ENCODE measurements around the gene FKBP5.
"Not testable (repeated sequence)": the region's sequence is repeated elsewhere in the genome, so short reads cannot be mapped to it uniquely, and the experiment has no call there.

The FKBP5 gene

GRCh38 chr6:35713006-35713767 lies 24.5 kb upstream of the FKBP5 start:
- no peak overlapping the region for H3K27ac ChIP-seq (ENCODE audit: low read depth in 2 of 2, low read length in 2 of 2)
- no peak overlapping the region for H3K4me3 ChIP-seq (ENCODE audit: low read length in 2 of 2)
- no peaks in the 10 kb centered on the region for H3K27me3 ChIP-seq (ENCODE audit: control insufficient read depth in 2 of 2, insufficient read depth in 2 of 2, low read length in 2 of 2)
- H3K9ac ChIP-seq (ENCODE audit: low read depth in 1 of 2, low read length in 2 of 2) = no peak overlapping the region
- H3K36me3 ChIP-seq (ENCODE audit: control insufficient read depth in 2 of 2, insufficient read depth in 2 of 2, low read length in 2 of 2) = peaks cover 0 to 2% of the 10 kb centered on the region in 2 donors
- H3K4me1 ChIP-seq (ENCODE audit: control insufficient read depth in 2 of 2, insufficient read depth in 2 of 2, low read length in 2 of 2) = no peaks in the 10 kb centered on the region
- no peaks in the 10 kb centered on the region for H3K9me3 ChIP-seq (ENCODE audit: control insufficient read depth in 2 of 2, low read length in 2 of 2)

- Histone ChIP-seq H3K9ac (ENCODE audit: low read depth in 1 of 2, low read length in 2 of 2) (no peak overlapping the region), H3K9me3 (ENCODE audit: control insufficient read depth in 2 of 2, low read length in 2 of 2) (no peaks in the 10 kb centered on the region)
Observed at GRCh38 chr6:35711731-35712130, 23.0 kb upstream of the FKBP5 start.

GRCh38 chr6:35710241-35710847 lies 21.6 kb upstream of the FKBP5 start:
- Histone ChIP-seq H3K9ac (ENCODE audit: low read depth in 1 of 2, low read length in 2 of 2) (no peak overlapping the region), H3K4me3 (ENCODE audit: low read length in 2 of 2) (no peak overlapping the region), H3K36me3 (ENCODE audit: control insufficient read depth in 2 of 2, insufficient read depth in 2 of 2, low read length in 2 of 2) (no peaks in the 10 kb centered on the region), H3K27ac (ENCODE audit: low read depth in 2 of 2, low read length in 2 of 2) (no peak overlapping the region), H3K9me3 (ENCODE audit: control insufficient read depth in 2 of 2, low read length in 2 of 2) (no peaks in the 10 kb centered on the region), H3K4me1 (ENCODE audit: control insufficient read depth in 2 of 2, insufficient read depth in 2 of 2, low read length in 2 of 2) (no peaks in the 10 kb centered on the region), H3K27me3 (ENCODE audit: control insufficient read depth in 2 of 2, insufficient read depth in 2 of 2, low read length in 2 of 2) (no peaks in the 10 kb centered on the region)

More at GRCh38 chr6:35711731-35712130, 23.0 kb upstream of the FKBP5 start:
- no peak overlapping the region for H3K27ac ChIP-seq (ENCODE audit: low read depth in 2 of 2, low read length in 2 of 2)
- H3K36me3 ChIP-seq (ENCODE audit: control insufficient read depth in 2 of 2, insufficient read depth in 2 of 2, low read length in 2 of 2) = no peaks in the 10 kb centered on the region
- H3K4me1 ChIP-seq (ENCODE audit: control insufficient read depth in 2 of 2, insufficient read depth in 2 of 2, low read length in 2 of 2) = no peaks in the 10 kb centered on the region
- no peak overlapping the region for H3K4me3 ChIP-seq (ENCODE audit: low read length in 2 of 2)
- no peaks in the 10 kb centered on the region for H3K27me3 ChIP-seq (ENCODE audit: control insufficient read depth in 2 of 2, insufficient read depth in 2 of 2, low read length in 2 of 2)

- Histone ChIP-seq H3K36me3 (ENCODE audit: control insufficient read depth in 2 of 2, insufficient read depth in 2 of 2, low read length in 2 of 2) (no peaks in the 10 kb centered on the region), H3K4me3 (ENCODE audit: low read length in 2 of 2) (no peak overlapping the region), H3K27me3 (ENCODE audit: control insufficient read depth in 2 of 2, insufficient read depth in 2 of 2, low read length in 2 of 2) (no peaks in the 10 kb centered on the region), H3K27ac (ENCODE audit: low read depth in 2 of 2, low read length in 2 of 2) (no peak overlapping the region), H3K9me3 (ENCODE audit: control insufficient read depth in 2 of 2, low read length in 2 of 2) (peaks cover 0 to 2% of the 10 kb centered on the region in 2 donors), H3K4me1 (ENCODE audit: control insufficient read depth in 2 of 2, insufficient read depth in 2 of 2, low read length in 2 of 2) (no peaks in the 10 kb centered on the region), H3K9ac (ENCODE audit: low read depth in 1 of 2, low read length in 2 of 2) (no peak overlapping the region)
Observed at GRCh38 chr6:35708585-35708984, 19.9 kb upstream of the FKBP5 start.

- H3K9ac ChIP-seq (ENCODE audit: low read depth in 1 of 2, low read length in 2 of 2) = no peak overlapping the region
- H3K4me3 ChIP-seq (ENCODE audit: low read length in 2 of 2) = no peak overlapping the region
- no peaks in the 10 kb centered on the region for H3K4me1 ChIP-seq (ENCODE audit: control insufficient read depth in 2 of 2, insufficient read depth in 2 of 2, low read length in 2 of 2)
- H3K27ac ChIP-seq (ENCODE audit: low read depth in 2 of 2, low read length in 2 of 2) = no peak overlapping the region
- H3K36me3 ChIP-seq (ENCODE audit: control insufficient read depth in 2 of 2, insufficient read depth in 2 of 2, low read length in 2 of 2) = no peaks in the 10 kb centered on the region
- peaks cover 0 to 3% of the 10 kb centered on the region in 2 donors for H3K9me3 ChIP-seq (ENCODE audit: control insufficient read depth in 2 of 2, low read length in 2 of 2)
- H3K27me3 ChIP-seq (ENCODE audit: control insufficient read depth in 2 of 2, insufficient read depth in 2 of 2, low read length in 2 of 2) = no peaks in the 10 kb centered on the region
Observed at GRCh38 chr6:35707714-35708407, 19.1 kb upstream of the FKBP5 start.

- Histone ChIP-seq H3K27me3 (ENCODE audit: control insufficient read depth in 2 of 2, insufficient read depth in 2 of 2, low read length in 2 of 2) (no peaks in the 10 kb centered on the region), H3K27ac (ENCODE audit: low read depth in 2 of 2, low read length in 2 of 2) (no peak overlapping the region)
Observed at GRCh38 chr6:35706468-35706867, 17.8 kb upstream of the FKBP5 start.

GRCh38 chr6:35703554-35703953 lies 14.8 kb upstream of the FKBP5 start:
- H3K27me3 ChIP-seq (ENCODE audit: control insufficient read depth in 2 of 2, insufficient read depth in 2 of 2, low read length in 2 of 2) = no peaks in the 10 kb centered on the region
- H3K4me3 ChIP-seq (ENCODE audit: low read length in 2 of 2) = no peak overlapping the region
- peaks cover 0 to 3% of the 10 kb centered on the region in 2 donors for H3K9me3 ChIP-seq (ENCODE audit: control insufficient read depth in 2 of 2, low read length in 2 of 2)
- no peaks in the 10 kb centered on the region for H3K36me3 ChIP-seq (ENCODE audit: control insufficient read depth in 2 of 2, insufficient read depth in 2 of 2, low read length in 2 of 2)
- no peak overlapping the region for H3K9ac ChIP-seq (ENCODE audit: low read depth in 1 of 2, low read length in 2 of 2)
- no peaks in the 10 kb centered on the region for H3K4me1 ChIP-seq (ENCODE audit: control insufficient read depth in 2 of 2, insufficient read depth in 2 of 2, low read length in 2 of 2)
- H3K27ac ChIP-seq (ENCODE audit: low read depth in 2 of 2, low read length in 2 of 2) = no peak overlapping the region

More at GRCh38 chr6:35706468-35706867, 17.8 kb upstream of the FKBP5 start:
- Histone ChIP-seq H3K4me3 (ENCODE audit: low read length in 2 of 2) (no peak overlapping the region), H3K36me3 (ENCODE audit: control insufficient read depth in 2 of 2, insufficient read depth in 2 of 2, low read length in 2 of 2) (no peaks in the 10 kb centered on the region), H3K4me1 (ENCODE audit: control insufficient read depth in 2 of 2, insufficient read depth in 2 of 2, low read length in 2 of 2) (no peaks in the 10 kb centered on the region), H3K9ac (ENCODE audit: low read depth in 1 of 2, low read length in 2 of 2) (no peak overlapping the region), H3K9me3 (ENCODE audit: control insufficient read depth in 2 of 2, low read length in 2 of 2) (peaks cover 0 to 3% of the 10 kb centered on the region in 2 donors)

GRCh38 chr6:35698858-35699257 lies 10.1 kb upstream of the FKBP5 start:
- no peak overlapping the region for H3K9ac ChIP-seq (ENCODE audit: low read depth in 1 of 2, low read length in 2 of 2)
- H3K27me3 ChIP-seq (ENCODE audit: control insufficient read depth in 2 of 2, insufficient read depth in 2 of 2, low read length in 2 of 2) = no peaks in the 10 kb centered on the region
- H3K4me3 ChIP-seq (ENCODE audit: low read length in 2 of 2) = no peak overlapping the region
- peaks cover 0 to 3% of the 10 kb centered on the region in 2 donors for H3K9me3 ChIP-seq (ENCODE audit: control insufficient read depth in 2 of 2, low read length in 2 of 2)
- H3K36me3 ChIP-seq (ENCODE audit: control insufficient read depth in 2 of 2, insufficient read depth in 2 of 2, low read length in 2 of 2) = no peaks in the 10 kb centered on the region
- H3K27ac ChIP-seq (ENCODE audit: low read depth in 2 of 2, low read length in 2 of 2) = no peak overlapping the region
- H3K4me1 ChIP-seq (ENCODE audit: control insufficient read depth in 2 of 2, insufficient read depth in 2 of 2, low read length in 2 of 2) = no peaks in the 10 kb centered on the region

GRCh38 chr6:35698430-35698829 lies 9.7 kb upstream of the FKBP5 start:
- H3K9ac ChIP-seq (ENCODE audit: low read depth in 1 of 2, low read length in 2 of 2); H3K36me3 ChIP-seq (ENCODE audit: control insufficient read depth in 2 of 2, insufficient read depth in 2 of 2, low read length in 2 of 2); H3K4me3 ChIP-seq (ENCODE audit: low read length in 2 of 2); H3K27ac ChIP-seq (ENCODE audit: low read depth in 2 of 2, low read length in 2 of 2); H3K27me3 ChIP-seq (ENCODE audit: control insufficient read depth in 2 of 2, insufficient read depth in 2 of 2, low read length in 2 of 2); H3K9me3 ChIP-seq (ENCODE audit: control insufficient read depth in 2 of 2, low read length in 2 of 2); H3K4me1 ChIP-seq (ENCODE audit: control insufficient read depth in 2 of 2, insufficient read depth in 2 of 2, low read length in 2 of 2): not testable (repeated sequence)

GRCh38 chr6:35694462-35694861 lies 5.7 kb upstream of the FKBP5 start:
- Histone ChIP-seq H3K36me3 (ENCODE audit: control insufficient read depth in 2 of 2, insufficient read depth in 2 of 2, low read length in 2 of 2) (no peaks in the 10 kb centered on the region), H3K9ac (ENCODE audit: low read depth in 1 of 2, low read length in 2 of 2) (no peak overlapping the region), H3K27me3 (ENCODE audit: control insufficient read depth in 2 of 2, insufficient read depth in 2 of 2, low read length in 2 of 2) (no peaks in the 10 kb centered on the region), H3K27ac (ENCODE audit: low read depth in 2 of 2, low read length in 2 of 2) (no peak overlapping the region), H3K9me3 (ENCODE audit: control insufficient read depth in 2 of 2, low read length in 2 of 2) (no peaks in the 10 kb centered on the region), H3K4me3 (ENCODE audit: low read length in 2 of 2) (no peak overlapping the region), H3K4me1 (ENCODE audit: control insufficient read depth in 2 of 2, insufficient read depth in 2 of 2, low read length in 2 of 2) (peaks cover 0 to 2% of the 10 kb centered on the region in 2 donors)
